ENCODE data around the gene TSACC.

The TSACC gene

GRCh38 chr1:156338180-156338976, at the start of gene TSACC, which contains the start of gene CCT3:
Gene TSACC, plus strand, starts transcription at chr1:156338526. Its CDS starts 1,232 bp downstream, at chr1:156339758.
Gene CCT3, minus strand, starts transcription at chr1:156338292. Its CDS starts 108 bp downstream, at chr1:156338184.
- no peaks in the 10 kb centered on the region for H3K9me3 Mint-ChIP-seq
- peaks cover 20% of the 10 kb centered on the region for H3K36me3 Mint-ChIP-seq (ENCODE audit: low read depth)
- peak within 1 kb of the TSS; percentile 98 for H3K27ac Mint-ChIP-seq
- peak within 1 kb of the TSS; percentile 94 for H3K4me3 Mint-ChIP-seq
- H3K27me3 Mint-ChIP-seq (ENCODE audit: low read depth) = peaks cover 5% of the 10 kb centered on the region
- peaks cover 25% of the 10 kb centered on the region for H3K4me1 Mint-ChIP-seq (ENCODE audit: low read depth)

- Mint-ChIP-seq H3K9me3 (no peaks in the 10 kb centered on the region), H3K4me1 (ENCODE audit: low read depth) (peaks cover 7% of the 10 kb centered on the region), H3K4me3 (no peak overlapping the region), H3K27me3 (ENCODE audit: low read depth) (no peaks in the 10 kb centered on the region), H3K36me3 (ENCODE audit: low read depth) (peaks cover 13% of the 10 kb centered on the region), H3K27ac (no peak overlapping the region)
Observed at GRCh38 chr1:156289857-156290256, 48.5 kb upstream of the TSACC start.

- Mint-ChIP-seq H3K27me3 (ENCODE audit: low read depth) (no peaks in the 10 kb centered on the region), H3K27ac (no peak overlapping the region), H3K4me3 (peak overlapping the region; percentile 61), H3K4me1 (ENCODE audit: low read depth) (peaks cover 15% of the 10 kb centered on the region), H3K36me3 (ENCODE audit: low read depth) (peaks cover 13% of the 10 kb centered on the region), H3K9me3 (no peaks in the 10 kb centered on the region)
Observed at GRCh38 chr1:156291226-156292061, 46.9 kb upstream of the TSACC start.

- peaks cover 15% of the 10 kb centered on the region for H3K4me1 Mint-ChIP-seq (ENCODE audit: low read depth)
- H3K4me3 Mint-ChIP-seq = no peak overlapping the region
- peaks cover 13% of the 10 kb centered on the region for H3K36me3 Mint-ChIP-seq (ENCODE audit: low read depth)
- no peaks in the 10 kb centered on the region for H3K27me3 Mint-ChIP-seq (ENCODE audit: low read depth)
- no peaks in the 10 kb centered on the region for H3K9me3 Mint-ChIP-seq
- H3K27ac Mint-ChIP-seq = no peak overlapping the region
Observed at GRCh38 chr1:156293098-156293434, 45.3 kb upstream of the TSACC start.

GRCh38 chr1:156293895-156294294, 44.4 kb upstream of the TSACC start:
- H3K27me3 Mint-ChIP-seq (ENCODE audit: low read depth) = no peaks in the 10 kb centered on the region
- H3K4me3 Mint-ChIP-seq = no peak overlapping the region
- peaks cover 15% of the 10 kb centered on the region for H3K4me1 Mint-ChIP-seq (ENCODE audit: low read depth)
- no peak overlapping the region for H3K27ac Mint-ChIP-seq
- peaks cover 10% of the 10 kb centered on the region for H3K36me3 Mint-ChIP-seq (ENCODE audit: low read depth)
- H3K9me3 Mint-ChIP-seq = no peaks in the 10 kb centered on the region

- Mint-ChIP-seq H3K4me3 (peak within 1 kb of the TSS; percentile 94), H3K27ac (peak within 1 kb of the TSS; percentile 82), H3K9me3 (no peaks in the 10 kb centered on the region), H3K36me3 (ENCODE audit: low read depth) (peaks cover 6% of the 10 kb centered on the region), H3K4me1 (ENCODE audit: low read depth) (peaks cover 15% of the 10 kb centered on the region), H3K27me3 (ENCODE audit: low read depth) (no peaks in the 10 kb centered on the region)
Observed at GRCh38 chr1:156295391-156295947, 42.9 kb upstream of the TSACC start, which contains the start of gene GLMP. Gene GLMP, minus strand, starts transcription at chr1:156295679. Its CDS starts 34 bp downstream, at chr1:156295645.

GRCh38 chr1:156298852-156299357, 39.4 kb upstream of the TSACC start, which contains the start of gene VHLL:
Gene VHLL, minus strand, starts transcription at chr1:156299307. Its CDS starts 118 bp downstream, at chr1:156299189.
- Mint-ChIP-seq H3K9me3 (no peaks in the 10 kb centered on the region), H3K36me3 (ENCODE audit: low read depth) (no peaks in the 10 kb centered on the region), H3K27ac (no peak within 1 kb of the TSS), H3K27me3 (ENCODE audit: low read depth) (no peaks in the 10 kb centered on the region), H3K4me3 (no peak within 1 kb of the TSS), H3K4me1 (ENCODE audit: low read depth) (peaks cover 12% of the 10 kb centered on the region)

- Mint-ChIP-seq H3K36me3 (ENCODE audit: low read depth) (peaks cover 10% of the 10 kb centered on the region), H3K4me3 (no peak overlapping the region), H3K9me3 (no peaks in the 10 kb centered on the region), H3K27ac (no peak overlapping the region), H3K4me1 (ENCODE audit: low read depth) (no peaks in the 10 kb centered on the region), H3K27me3 (ENCODE audit: low read depth) (no peaks in the 10 kb centered on the region)
Observed at GRCh38 chr1:156303241-156303640, 35.1 kb upstream of the TSACC start.

GRCh38 chr1:156305215-156305614, 33.1 kb upstream of the TSACC start:
- no peak overlapping the region for H3K4me3 Mint-ChIP-seq
- H3K4me1 Mint-ChIP-seq (ENCODE audit: low read depth) = no peaks in the 10 kb centered on the region
- no peaks in the 10 kb centered on the region for H3K9me3 Mint-ChIP-seq
- H3K27ac Mint-ChIP-seq = no peak overlapping the region
- H3K27me3 Mint-ChIP-seq (ENCODE audit: low read depth) = no peaks in the 10 kb centered on the region
- peaks cover 19% of the 10 kb centered on the region for H3K36me3 Mint-ChIP-seq (ENCODE audit: low read depth)

- no peaks in the 10 kb centered on the region for H3K4me1 Mint-ChIP-seq (ENCODE audit: low read depth)
- no peaks in the 10 kb centered on the region for H3K9me3 Mint-ChIP-seq
- H3K36me3 Mint-ChIP-seq (ENCODE audit: low read depth) = peaks cover 34% of the 10 kb centered on the region
- no peak overlapping the region for H3K4me3 Mint-ChIP-seq
- H3K27me3 Mint-ChIP-seq (ENCODE audit: low read depth) = no peaks in the 10 kb centered on the region
- no peak overlapping the region for H3K27ac Mint-ChIP-seq
Observed at GRCh38 chr1:156308078-156308477, 30.2 kb upstream of the TSACC start.

GRCh38 chr1:156310962-156311361, 27.4 kb upstream of the TSACC start:
- peaks cover 52% of the 10 kb centered on the region for H3K36me3 Mint-ChIP-seq (ENCODE audit: low read depth)
- no peaks in the 10 kb centered on the region for H3K9me3 Mint-ChIP-seq
- no peaks in the 10 kb centered on the region for H3K27me3 Mint-ChIP-seq (ENCODE audit: low read depth)
- no peak overlapping the region for H3K27ac Mint-ChIP-seq
- H3K4me1 Mint-ChIP-seq (ENCODE audit: low read depth) = no peaks in the 10 kb centered on the region
- no peak overlapping the region for H3K4me3 Mint-ChIP-seq

- H3K36me3 Mint-ChIP-seq (ENCODE audit: low read depth) = peaks cover 59% of the 10 kb centered on the region
- no peak overlapping the region for H3K27ac Mint-ChIP-seq
Observed at GRCh38 chr1:156316909-156317308, 21.4 kb upstream of the TSACC start.

GRCh38 chr1:156319664-156320063, 18.7 kb upstream of the TSACC start:
- H3K27me3 Mint-ChIP-seq (ENCODE audit: low read depth) = no peaks in the 10 kb centered on the region
- H3K4me1 Mint-ChIP-seq (ENCODE audit: low read depth) = peaks cover 2% of the 10 kb centered on the region
- H3K36me3 Mint-ChIP-seq (ENCODE audit: low read depth) = peaks cover 46% of the 10 kb centered on the region
- H3K4me3 Mint-ChIP-seq = no peak overlapping the region
- no peak overlapping the region for H3K27ac Mint-ChIP-seq
- no peaks in the 10 kb centered on the region for H3K9me3 Mint-ChIP-seq

More at GRCh38 chr1:156316909-156317308, 21.4 kb upstream of the TSACC start:
- H3K4me3 Mint-ChIP-seq = no peak overlapping the region
- H3K9me3 Mint-ChIP-seq = no peaks in the 10 kb centered on the region
- no peaks in the 10 kb centered on the region for H3K27me3 Mint-ChIP-seq (ENCODE audit: low read depth)
- peaks cover 2% of the 10 kb centered on the region for H3K4me1 Mint-ChIP-seq (ENCODE audit: low read depth)

- Mint-ChIP-seq H3K9me3 (no peaks in the 10 kb centered on the region), H3K27me3 (ENCODE audit: low read depth) (no peaks in the 10 kb centered on the region), H3K27ac (no peak overlapping the region), H3K4me1 (ENCODE audit: low read depth) (peaks cover 2% of the 10 kb centered on the region), H3K36me3 (ENCODE audit: low read depth) (peaks cover 46% of the 10 kb centered on the region), H3K4me3 (no peak overlapping the region)
Observed at GRCh38 chr1:156320560-156320959, 17.8 kb upstream of the TSACC start.
